GM12873 (cell line): ENCODE results near the gene THBS2.

ENCODE experiments used
- TF ChIP-seq, protein P1 (sequence below): IDR thresholded peaks from 2 replicates; pipeline ENCODE4 v1.5.1; 2012; ENCODE audit warnings: low read depth, mild to moderate bottlenecking, moderate library complexity, low read length, control low read depth; ENCODE audit not compliant: insufficient read depth; ENCODE audit errors: missing control alignments

THBS2 gene

DNA sequence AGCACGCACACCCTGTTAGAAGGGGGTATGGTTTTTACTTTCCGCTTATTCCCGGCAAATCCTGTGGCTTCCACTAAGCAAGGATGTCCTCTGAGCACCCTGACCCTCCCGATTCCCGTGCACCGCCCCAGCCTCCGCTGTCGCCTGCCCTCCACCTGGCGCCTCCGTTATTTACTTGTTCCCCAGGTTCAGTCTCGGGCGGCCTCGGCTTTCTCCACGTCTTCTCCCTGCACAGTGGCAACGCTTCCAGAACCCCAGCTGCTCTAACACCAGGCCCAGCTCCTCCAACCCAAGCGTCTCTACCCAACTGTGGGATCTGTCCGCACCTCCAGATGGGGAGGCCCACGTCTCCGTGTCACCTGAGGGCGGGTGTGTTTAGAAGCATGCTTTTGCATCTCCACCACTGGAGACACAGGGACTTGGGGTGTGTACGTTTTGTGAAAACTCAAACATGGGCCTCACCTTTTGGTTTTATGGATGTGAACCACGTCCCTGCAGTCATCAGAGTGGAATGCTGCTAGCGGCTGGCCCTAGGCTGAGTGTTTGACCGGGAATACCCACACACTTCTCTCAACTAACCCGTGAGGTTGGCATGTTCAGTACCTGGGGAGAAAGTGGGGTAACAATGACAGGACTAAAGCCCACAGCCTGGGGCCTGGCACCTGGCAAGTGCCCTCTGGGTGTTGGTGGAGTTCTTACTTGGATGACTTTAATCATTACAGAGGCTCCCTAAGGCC is 79.9 kb downstream of the THBS2 start:
- TF ChIP-seq, protein P1, sequence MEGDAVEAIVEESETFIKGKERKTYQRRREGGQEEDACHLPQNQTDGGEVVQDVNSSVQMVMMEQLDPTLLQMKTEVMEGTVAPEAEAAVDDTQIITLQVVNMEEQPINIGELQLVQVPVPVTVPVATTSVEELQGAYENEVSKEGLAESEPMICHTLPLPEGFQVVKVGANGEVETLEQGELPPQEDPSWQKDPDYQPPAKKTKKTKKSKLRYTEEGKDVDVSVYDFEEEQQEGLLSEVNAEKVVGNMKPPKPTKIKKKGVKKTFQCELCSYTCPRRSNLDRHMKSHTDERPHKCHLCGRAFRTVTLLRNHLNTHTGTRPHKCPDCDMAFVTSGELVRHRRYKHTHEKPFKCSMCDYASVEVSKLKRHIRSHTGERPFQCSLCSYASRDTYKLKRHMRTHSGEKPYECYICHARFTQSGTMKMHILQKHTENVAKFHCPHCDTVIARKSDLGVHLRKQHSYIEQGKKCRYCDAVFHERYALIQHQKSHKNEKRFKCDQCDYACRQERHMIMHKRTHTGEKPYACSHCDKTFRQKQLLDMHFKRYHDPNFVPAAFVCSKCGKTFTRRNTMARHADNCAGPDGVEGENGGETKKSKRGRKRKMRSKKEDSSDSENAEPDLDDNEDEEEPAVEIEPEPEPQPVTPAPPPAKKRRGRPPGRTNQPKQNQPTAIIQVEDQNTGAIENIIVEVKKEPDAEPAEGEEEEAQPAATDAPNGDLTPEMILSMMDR: no peak

DNA sequence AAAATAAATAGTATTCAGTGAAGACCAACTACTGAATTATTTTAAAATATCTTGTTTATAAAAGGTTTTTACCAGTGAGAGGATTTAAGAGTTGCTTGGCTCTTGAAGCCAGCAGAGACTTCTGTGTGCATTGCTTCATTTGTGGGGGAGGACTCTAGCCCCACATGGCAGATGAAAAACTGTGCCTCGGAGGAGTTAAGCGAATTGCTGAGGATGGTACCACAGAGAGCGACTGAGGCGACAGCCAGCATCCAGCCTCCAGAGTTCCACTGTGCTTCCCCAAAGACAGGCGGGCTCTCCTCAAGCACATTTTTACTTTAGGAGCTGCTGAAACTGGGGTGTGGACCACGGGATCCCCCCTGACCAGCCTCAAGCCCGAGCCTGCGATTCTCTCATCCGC is 80.7 kb downstream of the THBS2 start:
- TF ChIP-seq, protein P1: no peak

DNA sequence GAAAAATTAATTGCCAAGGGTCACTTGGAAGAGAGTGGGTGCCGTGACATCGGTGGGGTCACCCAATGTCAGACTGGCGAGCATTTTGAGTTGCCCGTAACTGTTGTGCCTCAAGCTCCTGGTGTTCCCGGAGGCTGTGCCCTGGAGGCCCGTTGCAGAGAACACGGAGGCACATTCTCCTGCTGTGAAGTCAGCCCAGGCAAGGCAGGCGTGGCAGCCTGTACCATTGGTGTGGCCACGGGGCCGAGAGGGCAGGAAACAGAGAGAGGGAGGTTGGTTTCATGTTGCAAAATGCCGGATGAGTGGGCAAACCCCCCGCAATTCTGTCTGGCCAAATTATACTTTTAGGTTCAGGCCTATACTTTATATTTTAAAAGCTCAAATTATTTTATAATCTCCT is 81.2 kb downstream of the THBS2 start:
- TF ChIP-seq, protein P1: no peak

DNA sequence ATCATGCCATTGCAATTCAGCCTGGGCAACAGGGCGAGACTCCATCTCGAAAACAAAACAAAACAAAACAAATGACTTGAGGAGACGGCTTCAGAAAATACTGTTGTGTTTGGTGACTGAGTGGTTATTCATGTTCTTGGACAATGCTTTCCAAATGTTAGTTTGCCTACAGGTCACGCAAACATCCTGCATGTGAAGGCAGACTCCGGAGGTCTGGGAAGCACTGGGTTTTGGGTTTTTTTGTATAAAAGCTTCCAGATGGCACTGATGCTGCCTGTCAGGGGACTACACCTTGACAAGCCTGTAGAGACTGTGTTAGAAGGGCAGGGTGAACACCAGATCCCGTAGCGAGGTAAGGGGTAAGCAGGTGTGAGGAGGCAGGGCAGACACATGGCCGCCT is 81.7 kb downstream of the THBS2 start:
- TF ChIP-seq, protein P1: no peak

DNA sequence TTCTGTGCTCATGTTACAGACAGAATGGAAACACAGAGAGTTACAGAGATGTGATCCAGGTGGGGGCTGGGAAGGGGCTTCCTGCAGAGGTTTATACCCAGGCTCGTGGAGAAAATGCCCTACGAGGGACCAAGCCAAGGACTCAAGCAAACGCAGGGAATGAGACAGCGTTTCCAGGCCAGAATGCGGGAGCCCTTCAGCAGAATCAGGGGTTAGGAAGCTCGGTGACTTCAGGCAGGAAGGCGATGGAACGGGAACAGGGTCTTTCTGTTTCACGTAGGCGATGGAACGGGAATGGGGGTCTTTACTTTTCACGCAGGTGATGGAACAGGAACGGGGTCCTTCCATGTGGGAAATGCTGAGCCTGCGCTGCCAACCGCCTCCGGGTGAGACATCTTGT is 82.6 kb downstream of the THBS2 start:
- TF ChIP-seq, protein P1: no peak

DNA sequence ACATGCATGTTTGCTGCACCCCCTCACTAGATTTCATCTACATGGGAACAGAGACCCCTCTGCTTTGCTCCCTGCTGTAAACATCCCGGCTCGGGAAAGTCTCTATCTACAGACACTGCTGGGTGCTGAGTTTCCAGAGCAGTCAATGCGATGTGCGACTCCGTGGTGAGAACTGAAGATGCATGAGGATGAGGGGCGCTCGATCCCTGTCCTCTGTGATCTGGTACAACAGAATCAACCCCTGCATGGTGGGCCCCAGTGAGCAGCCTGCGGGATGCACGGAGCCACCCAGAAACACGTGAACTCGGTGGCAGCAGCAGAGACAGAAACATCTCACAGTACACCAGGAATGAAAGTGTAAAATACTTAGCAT is 83.1 kb downstream of the THBS2 start:
- TF ChIP-seq, protein P1: no peak

DNA sequence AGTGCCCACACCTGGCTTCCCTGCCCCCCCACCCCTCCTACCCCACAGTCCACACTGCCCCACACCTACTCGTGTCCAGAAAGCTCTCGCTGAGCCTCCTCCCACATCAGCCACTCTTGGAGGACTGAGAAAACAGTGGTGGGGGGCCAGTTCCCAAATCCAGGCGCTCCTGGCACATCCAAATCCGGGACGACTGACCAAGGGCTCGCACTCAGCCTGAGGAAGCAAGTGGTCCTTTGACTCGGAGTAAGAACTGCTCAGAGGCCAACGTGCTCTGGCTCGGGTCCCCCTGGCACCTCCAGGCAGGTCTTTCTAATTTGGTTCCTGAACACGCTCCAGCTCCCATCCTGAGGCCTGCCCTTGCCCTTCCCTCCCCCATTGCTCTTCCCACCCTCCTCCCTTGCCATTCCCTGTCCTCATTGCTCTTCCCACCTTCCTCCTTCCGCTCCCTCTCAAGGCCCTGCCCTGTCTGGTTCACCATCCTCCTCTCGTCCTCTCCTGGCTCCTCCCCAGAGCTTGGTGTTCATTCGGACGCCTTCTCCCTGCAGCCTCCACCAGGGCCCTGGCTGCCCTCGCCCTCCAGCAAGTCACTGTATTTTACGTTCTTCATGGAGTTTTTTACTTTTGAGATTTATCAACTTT is 83.6 kb downstream of the THBS2 start:
- TF ChIP-seq, protein P1: no peak
